GM21619 (cell line): ENCODE data around the gene CDK16.

Source experiments
- ATAC-seq: cut with Tn5 transposase; IDR thresholded peaks from one replicate; pipeline ENCODE4 v1.9.1; 2021; ENCODE audit not compliant: unreplicated experiment

Gene CDK16

GRCh38 chrX:47218280-47218919, at the start of gene CDK16:
CDK16 (plus strand) TSS chrX:47218681; CDS start chrX:47223558, 4,877 bp downstream.
- peak; percentile 31 for ATAC-seq

GRCh38 chrX:47169273-47169672, 49.2 kb upstream of the CDK16 start:
- no peak for ATAC-seq

GRCh38 chrX:47169726-47170515, 48.6 kb upstream of the CDK16 start:
- no peak for ATAC-seq

GRCh38 chrX:47170861-47171692, 47.4 kb upstream of the CDK16 start:
- ATAC-seq: no peak

- ATAC-seq: no peak
Observed at GRCh38 chrX:47171996-47172395, 46.5 kb upstream of the CDK16 start.

GRCh38 chrX:47172549-47172948, 45.9 kb upstream of the CDK16 start:
- ATAC-seq: no peak

GRCh38 chrX:47172971-47173792, 45.3 kb upstream of the CDK16 start:
- no peak for ATAC-seq

GRCh38 chrX:47174376-47174775, 44.1 kb upstream of the CDK16 start:
- ATAC-seq: no peak

GRCh38 chrX:47174846-47175587, 43.5 kb upstream of the CDK16 start:
- no peak for ATAC-seq

GRCh38 chrX:47175588-47175980, 42.9 kb upstream of the CDK16 start:
- ATAC-seq: no peak

GRCh38 chrX:47176101-47176740, 42.3 kb upstream of the CDK16 start:
- ATAC-seq: no peak

- ATAC-seq: no peak
Observed at GRCh38 chrX:47177079-47177478, 41.4 kb upstream of the CDK16 start.

- no peak for ATAC-seq
Observed at GRCh38 chrX:47178337-47178736, 40.1 kb upstream of the CDK16 start.

- ATAC-seq: no peak
Observed at GRCh38 chrX:47179221-47179927, 39.1 kb upstream of the CDK16 start.

- ATAC-seq: no peak
Observed at GRCh38 chrX:47179928-47180255, 38.6 kb upstream of the CDK16 start.

GRCh38 chrX:47180346-47180745, 38.1 kb upstream of the CDK16 start:
- no peak for ATAC-seq

- ATAC-seq: no peak
Observed at GRCh38 chrX:47181301-47181700, 37.2 kb upstream of the CDK16 start.

- ATAC-seq: no peak
Observed at GRCh38 chrX:47182106-47182700, 36.3 kb upstream of the CDK16 start.

- ATAC-seq: no peak
Observed at GRCh38 chrX:47184486-47184885, 34.0 kb upstream of the CDK16 start.
